ENCODE data around the gene DUSP10. TPM values are rescaled to one million over a fixed set of nuclear protein-coding genes. Genes with fewer than 3 reads are reported as not detected.

DUSP10 gene
- total RNA-seq, 1 donor from 2014 or later, result 2.8 TPM

DNA sequence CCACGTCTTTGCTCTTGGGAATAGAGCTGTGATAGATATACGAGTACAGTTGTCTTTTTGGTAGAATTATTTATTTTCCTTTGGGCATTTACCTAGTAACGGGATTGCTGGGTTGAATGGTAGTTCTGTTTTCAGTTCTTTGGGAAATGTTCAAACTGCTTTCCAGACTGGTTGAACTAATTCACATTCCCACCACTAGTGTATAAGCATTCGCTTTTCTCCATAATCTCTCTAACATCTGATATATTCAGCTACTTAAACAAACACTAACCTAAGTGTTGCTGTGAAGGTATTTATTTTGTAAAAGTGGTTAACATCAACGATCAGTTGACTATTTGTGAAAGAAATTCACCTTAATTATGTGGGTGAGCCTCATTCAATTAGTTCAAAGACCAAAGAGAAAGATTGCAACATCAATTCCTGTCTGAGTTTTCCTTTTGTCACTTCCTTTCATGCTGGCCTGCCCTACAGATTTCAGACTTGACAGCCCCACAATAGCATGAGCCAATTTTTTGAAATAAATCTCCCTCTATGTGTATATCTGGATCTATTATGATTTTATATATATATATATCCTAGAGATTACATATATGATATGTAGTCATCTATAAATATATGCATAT is 26.7 kb upstream of the DUSP10 start:
- intact Hi-C loops (cut with DNase I), result no loop called here
- DNase-seq (ENCODE audit: low spot score), result no peak

DNA sequence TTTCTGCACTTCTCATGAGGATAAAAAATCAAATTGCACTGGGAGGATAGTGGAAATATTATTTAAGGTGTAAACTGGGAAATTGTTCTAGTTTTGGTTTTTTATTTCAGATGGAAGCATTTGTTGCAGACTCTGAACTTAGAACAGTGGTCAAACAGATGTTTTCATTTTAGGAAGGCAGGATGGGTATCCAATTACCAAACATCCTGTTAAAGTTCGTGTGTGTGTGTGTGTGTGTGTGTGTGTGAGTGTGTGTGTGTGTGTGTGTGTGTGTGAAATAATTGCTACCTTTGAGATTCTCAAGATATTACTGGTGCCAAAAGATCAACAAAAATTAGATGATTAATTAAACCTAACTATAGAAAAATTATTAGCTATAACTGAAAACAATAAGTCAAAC is 24.3 kb upstream of the DUSP10 start:
- DNase-seq (ENCODE audit: low spot score), result no peak
- intact Hi-C loops (cut with DNase I), result no loop called here

DNA sequence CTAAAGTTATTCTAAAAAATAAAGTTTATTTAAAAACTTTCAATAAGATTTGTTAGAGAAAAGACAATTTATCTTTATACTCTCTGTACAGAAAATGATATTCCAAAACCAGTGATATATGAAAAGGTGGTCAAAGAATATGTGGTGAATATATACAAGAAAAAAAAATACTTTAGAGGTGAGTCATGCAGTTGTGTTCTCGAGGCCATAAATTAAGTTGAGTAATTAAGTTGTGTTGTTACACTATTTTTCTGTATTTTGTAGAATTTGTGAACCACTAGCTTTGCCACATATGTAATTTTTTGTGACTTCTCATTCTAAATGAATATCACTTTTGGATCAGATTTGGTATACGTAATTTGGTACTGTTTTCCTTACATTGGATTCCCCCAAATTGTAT is 23.6 kb upstream of the DUSP10 start:
- no peak for DNase-seq (ENCODE audit: low spot score)
- intact Hi-C loops (cut with DNase I), result no loop called here

DNA sequence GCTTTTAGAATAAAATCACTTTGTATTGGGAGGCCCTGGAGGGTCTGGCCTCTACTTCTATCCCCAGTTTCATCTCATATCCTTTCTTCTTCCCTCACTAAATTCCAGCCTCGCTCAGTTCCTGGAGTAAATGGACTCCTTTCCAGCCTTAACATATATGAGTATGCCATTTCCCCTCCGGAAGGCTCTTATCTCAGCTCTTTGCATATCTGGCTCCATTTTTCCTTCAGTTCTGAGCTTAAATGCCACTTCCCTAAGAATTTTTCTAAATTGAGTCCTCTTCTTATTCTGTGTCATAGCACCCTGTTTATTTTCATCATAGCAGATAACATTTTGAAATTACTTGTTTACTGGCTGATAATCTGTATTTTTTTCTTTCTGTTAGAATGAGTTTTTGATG is 20.2 kb upstream of the DUSP10 start:
- intact Hi-C loops (cut with DNase I), result no loop called here
- no peak for DNase-seq (ENCODE audit: low spot score)

DNA sequence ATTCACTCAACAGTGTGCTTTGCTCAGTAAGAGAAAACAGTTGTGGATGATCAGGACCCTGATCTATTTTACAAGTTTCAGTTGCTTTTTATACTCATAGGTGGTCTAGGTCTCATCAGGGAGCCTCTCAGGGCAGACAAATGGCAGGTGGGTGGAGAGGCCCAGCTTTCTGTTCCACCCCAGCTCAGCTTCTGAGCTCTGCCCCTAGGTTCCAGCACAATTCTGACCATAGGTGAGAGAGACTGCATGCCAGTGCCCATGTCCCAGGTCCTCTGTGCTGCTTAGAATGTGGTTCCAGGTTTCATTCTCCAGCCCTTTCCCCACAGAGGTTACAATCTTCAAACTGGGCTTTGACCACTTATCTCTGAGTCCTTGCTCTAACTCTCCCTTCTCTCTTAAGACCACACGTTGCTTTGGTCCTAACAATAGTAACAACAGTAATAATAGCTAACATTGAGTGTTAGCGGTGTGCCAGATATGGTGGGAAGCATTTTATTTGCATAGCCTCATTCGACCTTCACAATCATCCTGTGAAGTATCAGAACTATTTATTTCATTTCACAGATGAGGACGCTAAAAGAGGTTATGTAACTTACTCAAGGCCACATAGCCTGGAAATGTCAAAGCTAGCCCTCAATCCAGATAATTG is 19.6 kb upstream of the DUSP10 start:
- intact Hi-C loops (cut with DNase I), result no loop called here
- DNase-seq (ENCODE audit: low spot score), result no peak

DNA sequence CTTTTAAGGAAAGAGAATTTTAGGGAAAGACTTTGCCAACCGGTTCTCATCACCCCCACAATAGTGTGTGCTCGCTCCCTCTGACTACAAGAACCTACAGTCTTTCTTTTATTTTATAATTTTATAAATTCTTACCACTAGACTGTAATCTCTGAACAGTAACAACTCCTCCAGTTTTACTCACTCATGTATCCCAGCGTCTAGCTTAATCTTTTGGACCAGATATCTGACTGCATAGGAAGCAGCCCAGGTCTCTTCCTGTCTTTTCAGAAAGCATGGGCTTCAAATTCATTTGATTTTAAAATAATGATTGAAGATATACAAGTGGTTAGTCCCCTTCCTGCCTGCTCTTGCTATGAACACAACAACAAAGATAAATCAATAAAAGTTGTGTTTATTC is 19.0 kb upstream of the DUSP10 start:
- DNase-seq (ENCODE audit: low spot score), result no peak
- intact Hi-C loops (cut with DNase I), result no loop called here

DNA sequence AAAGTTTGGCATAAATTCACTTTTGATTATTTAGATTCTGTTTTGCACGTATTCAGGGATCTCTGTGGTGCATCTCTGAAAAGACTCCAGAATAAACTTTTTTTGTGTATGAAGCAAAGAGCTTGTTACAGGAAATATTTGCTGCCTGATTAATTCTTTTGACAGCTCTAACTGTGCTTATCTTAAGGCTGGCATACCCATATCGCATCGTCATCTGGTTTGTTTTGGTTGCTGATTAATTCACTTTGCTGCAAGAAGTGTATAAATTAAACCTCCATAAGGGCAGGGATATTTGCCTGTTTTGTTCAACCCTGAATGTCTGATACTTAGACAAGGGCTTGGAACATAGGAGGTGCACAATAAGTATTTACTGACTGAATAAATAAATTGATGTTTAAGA is 17.5 kb upstream of the DUSP10 start:
- no peak for DNase-seq (ENCODE audit: low spot score)
- intact Hi-C loops (cut with DNase I), result loop anchor here (10.0 kb wide), 1 partner anchor 255 kb away; no protein-coding TSS in a partner anchor

DNA sequence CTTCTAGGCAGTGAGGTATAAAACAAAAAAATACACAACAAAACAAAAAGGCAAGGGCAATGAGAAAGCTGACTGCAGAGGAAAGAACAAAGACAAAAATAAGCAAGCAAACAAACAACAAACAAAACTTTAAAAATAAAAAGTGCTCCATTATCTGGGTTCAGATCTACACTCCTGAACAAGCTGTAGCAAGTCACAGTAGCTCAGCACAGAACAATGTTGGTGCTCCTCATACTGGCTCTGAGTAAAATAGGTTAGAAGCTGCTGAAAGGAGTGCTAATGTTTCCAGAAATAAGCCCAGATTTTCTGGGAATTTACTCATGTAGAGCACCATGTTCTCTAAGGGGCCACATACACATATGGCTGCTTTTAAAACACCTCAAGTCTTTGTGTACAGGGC is 16.6 kb upstream of the DUSP10 start:
- DNase-seq (ENCODE audit: low spot score), result no peak
- intact Hi-C loops (cut with DNase I), result loop anchor here (10.0 kb wide), 1 partner anchor 256 kb away; no protein-coding TSS in a partner anchor

DNA sequence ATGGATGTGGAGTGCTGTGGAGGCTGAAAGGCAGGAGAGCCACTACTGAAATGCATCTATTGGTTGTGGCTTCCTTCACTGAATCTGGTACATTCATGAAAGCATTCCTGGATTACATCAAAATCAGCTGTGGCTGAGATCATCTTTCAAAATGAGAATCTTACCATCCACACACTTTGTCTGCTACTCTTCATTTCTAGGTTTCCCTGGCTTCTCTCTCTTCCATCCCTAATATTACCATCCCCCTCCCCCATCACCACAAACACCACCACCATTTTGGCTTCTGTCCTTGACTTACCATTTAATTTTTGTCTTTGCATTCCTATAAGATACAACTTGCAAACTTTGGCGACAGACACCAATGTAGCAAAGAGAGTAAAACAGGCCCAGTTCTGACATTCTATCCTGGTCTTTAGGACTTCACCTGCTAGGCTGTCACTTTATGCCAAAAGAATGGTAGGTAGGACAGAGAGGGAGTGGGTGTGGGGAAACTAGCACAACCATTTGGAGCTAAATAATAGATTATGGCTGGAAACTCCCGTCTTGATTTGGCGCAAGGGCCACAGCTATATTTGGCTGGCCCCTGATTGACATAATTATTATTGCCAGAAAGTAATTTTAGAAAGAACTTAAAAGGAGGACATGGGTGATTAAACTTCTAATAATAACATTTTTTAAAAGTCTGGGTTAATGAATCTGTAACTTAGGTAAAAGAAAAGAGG is 15.1 kb upstream of the DUSP10 start:
- intact Hi-C loops (cut with DNase I), result loop anchor here (10.0 kb wide), 1 partner anchor 258 kb away; no protein-coding TSS in a partner anchor
- DNase-seq (ENCODE audit: low spot score), result no peak

DNA sequence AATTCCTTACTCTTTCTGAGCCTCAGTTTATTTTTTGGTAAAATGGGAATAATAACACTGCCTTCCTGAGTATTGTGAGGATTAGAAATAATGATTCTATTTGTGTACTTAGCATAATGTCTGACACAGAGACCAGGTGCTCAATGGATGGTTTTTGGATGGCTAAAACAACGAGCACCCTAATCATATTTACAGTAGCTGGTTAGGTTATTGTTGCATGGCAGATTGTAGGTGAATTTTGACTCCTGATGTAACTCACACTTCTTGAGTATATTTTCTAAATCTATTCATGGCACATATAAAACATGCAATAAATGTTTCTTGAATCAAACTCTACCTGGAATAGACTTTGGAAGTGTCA is 11.9 kb upstream of the DUSP10 start:
- intact Hi-C loops (cut with DNase I), result loop anchor here (10.0 kb wide), 1 partner anchor 261 kb away; no protein-coding TSS in a partner anchor
- DNase-seq (ENCODE audit: low spot score), result no peak

DNA sequence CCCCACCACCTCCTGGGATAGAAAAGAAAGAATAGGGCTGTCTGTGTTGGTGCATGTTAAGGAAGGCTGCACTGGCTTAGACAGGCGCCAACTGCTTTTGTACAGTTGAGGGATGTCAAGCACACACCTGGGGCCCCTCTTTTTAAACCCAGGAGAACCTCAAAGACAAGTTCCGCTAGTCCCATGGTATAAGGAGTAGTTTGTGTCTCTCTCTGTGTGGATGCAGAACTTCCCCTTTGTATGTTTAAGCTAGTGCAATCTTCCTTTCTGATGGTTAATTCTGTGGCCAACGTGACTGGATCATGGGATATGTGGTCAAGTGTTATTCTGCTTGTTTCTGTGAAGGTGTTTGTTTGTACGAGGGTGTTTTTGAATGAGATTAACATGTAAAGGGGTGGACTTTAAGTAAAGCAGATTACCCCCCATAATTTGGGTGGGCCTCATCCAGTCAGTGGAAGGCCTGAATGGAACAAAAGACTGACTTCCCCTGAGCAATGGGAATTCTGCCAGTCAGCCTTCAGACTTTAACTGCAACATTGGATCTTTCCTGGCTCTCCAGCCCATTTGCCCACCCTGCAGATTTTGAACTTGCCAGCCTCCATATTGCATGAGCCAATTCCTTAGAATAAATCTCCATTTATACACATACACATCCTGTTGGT is 9.5 kb upstream of the DUSP10 start:
- intact Hi-C loops (cut with DNase I), result loop anchor here (10.0 kb wide), 1 partner anchor 263 kb away; no protein-coding TSS in a partner anchor
- DNase-seq (ENCODE audit: low spot score), result no peak

DNA sequence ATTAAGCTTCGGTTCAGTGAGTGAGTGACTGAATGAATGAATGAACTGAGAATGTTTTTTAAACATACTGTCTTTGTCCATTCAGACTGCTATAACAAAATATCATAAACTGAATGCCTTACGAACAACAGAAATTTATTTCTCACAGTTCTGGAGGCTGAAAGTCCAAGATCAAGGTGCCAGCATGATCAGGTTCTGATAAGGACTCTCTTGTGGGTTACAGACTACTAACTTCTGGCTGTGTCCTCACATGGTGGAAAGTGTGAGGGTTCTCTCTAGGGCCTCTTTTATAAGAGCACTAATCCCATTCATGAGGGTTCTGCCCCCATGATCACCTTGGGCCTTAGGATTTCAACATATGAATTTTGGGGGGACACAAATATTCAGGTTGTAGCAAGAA is 7.1 kb upstream of the DUSP10 start:
- no peak for DNase-seq (ENCODE audit: low spot score)
- intact Hi-C loops (cut with DNase I), result loop anchor here (10.0 kb wide), 2 partner anchors 204 to 896 kb away; no protein-coding TSS in a partner anchor

DNA sequence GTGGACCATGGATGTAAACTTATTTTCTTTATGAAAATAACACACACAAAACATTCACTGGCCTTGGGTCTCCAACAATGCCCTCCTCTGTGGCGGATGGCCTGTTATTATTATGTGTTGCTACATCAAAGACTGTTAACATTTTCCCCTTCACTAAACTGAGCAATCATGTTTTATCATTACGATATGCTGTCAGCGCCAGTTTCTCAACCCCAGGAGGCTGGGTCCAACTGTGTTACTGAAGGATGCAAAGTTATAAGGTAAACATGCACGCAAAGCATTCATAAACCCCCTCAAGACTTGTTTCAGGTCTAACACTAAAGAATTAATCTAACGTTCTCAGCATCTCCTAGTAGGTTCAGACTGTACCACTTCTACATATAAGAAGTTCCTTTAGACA is 6.0 kb upstream of the DUSP10 start:
- intact Hi-C loops (cut with DNase I), result loop anchor here (10.0 kb wide), 2 partner anchors 203 to 897 kb away; no protein-coding TSS in a partner anchor
- DNase-seq (ENCODE audit: low spot score), result no peak

DNA sequence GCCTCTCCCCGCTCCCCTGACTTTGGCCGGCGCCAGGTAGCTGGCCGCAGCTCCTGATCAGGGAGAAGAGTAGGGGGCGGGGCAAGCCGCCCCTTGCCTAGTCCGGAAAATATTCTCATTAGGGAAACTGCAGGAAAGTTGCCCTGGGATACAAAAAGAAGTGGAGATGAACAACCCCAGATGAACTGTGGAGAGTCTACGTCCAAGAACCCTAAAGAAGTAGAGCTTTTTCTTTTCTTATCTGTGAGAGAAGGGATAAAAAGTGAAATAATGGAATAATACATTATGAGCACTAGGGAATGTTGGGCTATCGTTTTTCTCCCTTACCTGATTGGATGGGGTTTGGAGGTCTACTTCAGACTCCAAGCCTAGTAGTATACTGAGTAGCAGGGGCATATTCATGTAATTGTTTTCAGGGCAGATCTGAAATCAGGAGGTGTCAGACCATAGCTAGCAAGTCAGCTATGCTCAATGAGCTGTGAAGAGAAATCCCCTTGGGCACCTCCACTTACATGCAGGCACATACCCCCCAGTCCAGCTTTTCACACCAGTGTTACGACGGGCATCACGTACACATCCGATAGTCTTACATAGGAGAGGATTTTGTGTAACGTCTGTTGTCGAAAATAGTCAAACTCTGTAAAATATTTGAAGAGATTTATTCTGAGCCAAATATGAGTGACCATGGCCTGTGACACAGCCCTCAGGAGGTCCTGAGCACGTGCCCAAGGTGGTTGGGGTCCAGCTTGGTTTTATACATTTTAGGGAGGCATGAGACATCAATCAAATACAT is 1.7 kb upstream of the DUSP10 start:
- intact Hi-C loops (cut with DNase I), result loop anchor here (5.0 to 10.0 kb wide), 4 partner anchors 199 to 969 kb away; partner anchors contain the start of genes AIDA and BROX
- no peak for DNase-seq (ENCODE audit: low spot score)

DNA sequence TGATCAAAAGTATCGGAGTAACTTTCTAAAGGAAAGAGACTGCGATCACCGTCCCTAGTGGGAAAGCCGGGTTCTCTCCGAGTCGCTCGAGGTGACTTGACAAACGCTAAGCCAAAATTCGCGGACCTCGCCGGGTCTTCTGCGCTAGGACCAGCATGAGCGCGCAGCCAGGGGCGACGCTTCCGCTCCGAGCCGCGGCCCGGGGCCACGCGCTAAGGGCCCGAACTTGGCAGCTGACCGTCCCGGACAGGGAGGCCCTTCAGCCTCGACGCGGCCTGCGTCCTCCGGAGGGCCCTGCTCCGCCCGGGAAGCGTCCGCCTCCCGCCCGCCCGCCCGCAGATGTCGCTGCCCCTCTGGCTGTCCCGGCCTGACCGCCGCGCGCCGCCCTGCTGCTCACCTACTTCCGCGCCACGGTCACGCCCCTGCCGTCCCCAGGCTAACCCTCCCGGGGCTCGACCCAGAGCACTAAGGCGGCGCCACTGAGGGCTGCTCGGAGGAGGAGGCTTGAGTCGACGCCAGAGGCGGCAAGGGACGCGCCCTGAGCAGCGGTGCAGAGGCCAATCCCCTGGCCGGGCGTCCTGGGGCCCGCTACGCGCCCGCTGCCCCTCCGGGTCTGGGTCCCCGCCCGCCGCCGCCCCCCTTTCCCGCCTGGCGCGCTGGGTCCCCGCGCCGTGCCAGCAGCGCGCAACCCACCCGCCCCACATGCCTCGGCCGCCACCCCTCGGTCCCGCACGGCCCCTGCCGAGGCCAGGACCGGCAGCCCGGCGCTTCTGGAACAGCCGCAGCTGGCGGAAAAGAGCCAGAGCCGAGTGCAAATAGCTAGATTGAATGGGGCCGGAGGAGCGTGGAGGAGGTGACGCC is 896 bp upstream of the DUSP10 start:
- peak; percentile 94 for DNase-seq (ENCODE audit: low spot score)
- intact Hi-C loops (cut with DNase I), result loop anchor here (5.0 to 10.0 kb wide), 4 partner anchors 198 to 970 kb away; partner anchors contain the start of genes AIDA and BROX

DNA sequence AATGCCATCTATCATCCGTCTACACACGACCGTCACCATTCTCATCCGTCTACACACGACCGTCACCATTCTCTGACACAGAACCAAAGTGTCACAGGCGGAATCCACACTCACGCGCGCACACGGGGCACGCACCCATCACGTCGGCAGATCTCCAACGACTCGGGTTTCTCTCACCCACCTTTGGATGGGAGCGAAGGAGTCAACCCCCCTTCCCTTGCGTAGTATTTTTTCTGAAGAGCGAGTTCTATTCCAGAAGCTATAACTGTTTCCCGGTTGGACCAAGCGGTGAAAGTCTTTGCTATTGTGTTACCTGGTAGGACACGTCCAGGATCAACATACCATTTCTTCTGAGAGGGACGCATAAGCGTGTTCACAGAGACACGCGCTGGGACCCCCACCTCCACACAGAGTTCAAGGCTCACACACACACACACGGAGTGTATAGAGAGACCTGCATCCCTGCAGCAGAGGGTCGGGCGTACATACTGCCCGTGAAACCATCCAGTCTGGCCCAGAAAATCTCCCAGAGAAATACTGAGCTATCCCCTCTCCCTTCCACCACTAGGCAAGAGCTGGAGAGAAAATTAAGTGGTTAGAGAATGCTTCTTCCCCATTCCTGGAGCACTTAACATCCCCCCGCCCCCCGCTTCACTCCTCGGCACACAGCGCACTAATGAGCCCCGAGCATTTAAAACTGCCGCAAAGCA is 741 bp downstream of the DUSP10 start:
- intact Hi-C loops (cut with DNase I), result loop anchor here (5.0 to 10.0 kb wide), 4 partner anchors 196 to 971 kb away; partner anchors contain the start of genes AIDA and BROX
- no peak for DNase-seq (ENCODE audit: low spot score)

DNA sequence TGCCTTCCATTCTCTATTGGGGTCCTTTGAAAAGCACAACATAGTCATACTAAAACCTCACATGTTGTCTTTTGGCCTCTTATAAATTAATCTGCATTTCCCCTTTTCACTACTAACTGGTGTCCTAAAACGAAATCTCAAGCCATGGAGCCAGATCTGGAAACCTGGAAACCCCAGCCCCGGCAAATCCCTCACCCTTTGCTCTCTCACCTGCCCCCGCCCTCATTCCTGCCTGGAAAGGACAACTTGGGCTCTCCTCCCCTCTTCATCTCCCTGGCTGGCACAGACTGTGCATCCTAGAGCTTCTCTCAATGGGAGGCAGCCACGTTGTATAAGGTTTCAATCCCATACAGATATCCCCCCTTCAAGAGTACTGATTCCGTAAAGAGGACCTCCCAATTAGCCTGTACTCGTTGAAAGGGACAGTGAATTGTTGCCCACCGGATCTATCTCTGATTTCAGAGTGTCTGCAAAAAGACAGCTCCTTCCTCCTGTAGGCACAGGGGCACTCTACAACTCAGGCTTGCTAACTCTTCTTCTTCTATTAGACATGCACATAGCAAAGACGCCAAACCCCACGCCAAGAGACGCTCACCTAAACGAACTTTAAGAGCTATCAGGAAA is 1.4 kb downstream of the DUSP10 start:
- intact Hi-C loops (cut with DNase I), result loop anchor here (5.0 to 10.0 kb wide), 4 partner anchors 196 to 972 kb away; partner anchors contain the start of genes AIDA and BROX
- no peak for DNase-seq (ENCODE audit: low spot score)
